T follicular helper cell (primary cell): ENCODE data around the gene KNOP1.

Experiments
- DNase-seq: peaks from one replicate; pipeline ENCODE4 v3.0.0-alpha.2; 2020; ENCODE audit warnings: low read depth

KNOP1 gene

GRCh38 chr16:19707569-19708295 is 10.3 kb downstream of the KNOP1 start:
- DNase-seq: no peak

GRCh38 chr16:19706846-19707245 is 11.2 kb downstream of the KNOP1 start:
- DNase-seq: no peak

- no peak for DNase-seq
Measured at GRCh38 chr16:19705843-19706242, 12.2 kb downstream of the KNOP1 start.

GRCh38 chr16:19705146-19705501 is 12.9 kb downstream of the KNOP1 start:
- no peak for DNase-seq

GRCh38 chr16:19704321-19705145 is 13.5 kb downstream of the KNOP1 start:
- no peak for DNase-seq

GRCh38 chr16:19703172-19703889 is 14.7 kb downstream of the KNOP1 start:
- DNase-seq: no peak

GRCh38 chr16:19701091-19701490 is 16.9 kb downstream of the KNOP1 start:
- DNase-seq: no peak

- DNase-seq: no peak
Measured at GRCh38 chr16:19700319-19700781, 17.7 kb downstream of the KNOP1 start.

- no peak for DNase-seq
Measured at GRCh38 chr16:19699472-19699871, 18.6 kb downstream of the KNOP1 start.

GRCh38 chr16:19698480-19699465 is 19.3 kb downstream of the KNOP1 start:
- DNase-seq: no peak

GRCh38 chr16:19697756-19698318 is 20.2 kb downstream of the KNOP1 start:
- no peak for DNase-seq

GRCh38 chr16:19696961-19697360 is 21.1 kb downstream of the KNOP1 start:
- no peak for DNase-seq

- DNase-seq: peak; percentile 34
Measured at GRCh38 chr16:19696328-19696727, 21.7 kb downstream of the KNOP1 start.

- DNase-seq: no peak
Measured at GRCh38 chr16:19694989-19695388, 23.0 kb downstream of the KNOP1 start.

- no peak for DNase-seq
Measured at GRCh38 chr16:19691161-19691711, 26.8 kb downstream of the KNOP1 start.

- DNase-seq: no peak
Measured at GRCh38 chr16:19690196-19690595, 27.8 kb downstream of the KNOP1 start.

- DNase-seq: no peak
Measured at GRCh38 chr16:19689342-19689741, 28.7 kb downstream of the KNOP1 start.

GRCh38 chr16:19688396-19689024 is 29.5 kb downstream of the KNOP1 start:
- DNase-seq: no peak

GRCh38 chr16:19687279-19687678 is 30.7 kb downstream of the KNOP1 start:
- no peak for DNase-seq

- DNase-seq: no peak
Measured at GRCh38 chr16:19685176-19685575, 32.9 kb downstream of the KNOP1 start.
